Esophagus squamous epithelium (tissue), 5 donors: ENCODE results near the gene LYSMD3. TPM values are rescaled to one million over a fixed set of nuclear protein-coding genes. Genes with fewer than 3 reads are reported as not detected.
A peak's percentile ranks its signal among the peaks of the same experiment; 100 is the strongest.

ENCODE experiments used
- DNase-seq: peaks from one replicate; lab custom pipeline; 2025; lab: John Stamatoyannopoulos, UW
- H3K27ac ChIP-seq, 4 donors: fragments of 200-600 bp; sonication (generic); one replicate each; pipeline ENCODE4 v1.5.1; 2016 to 2019; ENCODE audit warnings: mild to moderate bottlenecking in 1 of 4
- H3K27me3 ChIP-seq, 4 donors: fragments of 200-600 bp; sonication (generic); 1 replicate in 3 of 4; 2 replicates in 1 of 4; pipeline versions ENCODE4 v1.5.1 to v1.6.0; 2017 to 2021; ENCODE audit warnings: antibody characterized with exemption in 1 of 4
- H3K36me3 ChIP-seq, 3 donors: fragments of 200-600 bp; sonication (generic); one replicate each; pipeline ENCODE4 v1.5.1; 2016 to 2019
- H3K4me1 ChIP-seq, 3 donors: fragments of 200-600 bp; sonication (generic); one replicate each; pipeline ENCODE4 v1.5.1; 2017 to 2019
- H3K4me3 ChIP-seq, 4 donors: fragments of 200-600 bp; sonication (generic); 1 replicate in 3 of 4; 2 replicates in 1 of 4; pipeline ENCODE4 v1.5.1; 2016 to 2019; ENCODE audit warnings: mild to moderate bottlenecking in 2 of 4, moderate library complexity in 1 of 4
- H3K9me3 ChIP-seq, 3 donors: fragments of 200-600 bp; sonication (generic); one replicate each; pipeline ENCODE4 v1.5.1; 2016 to 2019
- CTCF ChIP-seq, 6 experiments: fragments of 450-650 bp in 4 of 6; fragments of 200-600 bp in 2 of 6; sonication (generic) in 2 of 6; IDR thresholded peaks; one replicate each; pipeline ENCODE4 v1.5.1; 2016 to 2019; ENCODE audit warnings: antibody characterized with exemption in 6 of 6, mild to moderate bottlenecking in 4 of 6, moderate library complexity in 4 of 6
- POLR2A ChIP-seq, 4 donors: fragments of 450-650 bp; IDR thresholded peaks; one replicate each; pipeline ENCODE4 v1.6.1; 2017; ENCODE audit warnings: antibody characterized with exemption in 4 of 4, mild to moderate bottlenecking in 4 of 4, moderate library complexity in 3 of 4
- WGBS, 2 donors: methylation state at CpG; one replicate each; pipeline ENCODE4 v1.1.5; 2018; 5-methylcytosine and 5-hydroxymethylcytosine counted together
- intact Hi-C: fragments of 100-400 bp; cut with DNase I; formaldehyde crosslinking; loops from one replicate; pipeline ENCODE4 v1.15.0; 2022
- total RNA-seq, 4 donors: library from RNA; depleted of rRNA; stranded (reverse); fragments of >200 nt; gene quantifications; one replicate each; pipeline ENCODE4 v1.1.0, GENCODE V29; 2016
- donor health status: DM: yes; HTN: yes; CAD: no.

The LYSMD3 gene
- total RNA-seq, 4 donors from 2014 or later = 8.3 to 17.0 (median 14.2) TPM

DNA sequence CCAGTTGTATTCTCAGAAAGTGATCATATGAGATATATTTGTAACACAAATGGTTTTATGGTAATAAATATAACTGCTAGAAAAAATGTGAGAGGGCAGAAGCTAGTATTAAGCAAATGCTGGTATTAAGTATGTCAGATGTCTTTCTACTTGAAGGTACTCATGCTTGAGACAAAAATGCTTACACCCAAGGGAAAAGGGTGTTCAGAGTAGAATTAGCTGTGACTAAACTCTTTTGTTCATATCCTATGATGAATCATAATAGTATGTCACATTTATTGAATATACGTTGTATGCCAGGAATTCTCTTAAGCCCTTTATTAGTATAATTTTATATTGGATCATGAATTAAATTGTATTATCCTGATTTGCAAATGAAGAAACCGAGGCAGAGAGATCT lies 31.4 kb upstream of the LYSMD3 start:
- WGBS, 2 donors = 42 to 45% methylated on average over 2 of the region's 2 CpGs
- intact Hi-C loops = no loop called here
- H3K27me3 ChIP-seq = peaks cover 0 to 78% (median 3%) of the 10 kb centered on the region in 4 donors

DNA sequence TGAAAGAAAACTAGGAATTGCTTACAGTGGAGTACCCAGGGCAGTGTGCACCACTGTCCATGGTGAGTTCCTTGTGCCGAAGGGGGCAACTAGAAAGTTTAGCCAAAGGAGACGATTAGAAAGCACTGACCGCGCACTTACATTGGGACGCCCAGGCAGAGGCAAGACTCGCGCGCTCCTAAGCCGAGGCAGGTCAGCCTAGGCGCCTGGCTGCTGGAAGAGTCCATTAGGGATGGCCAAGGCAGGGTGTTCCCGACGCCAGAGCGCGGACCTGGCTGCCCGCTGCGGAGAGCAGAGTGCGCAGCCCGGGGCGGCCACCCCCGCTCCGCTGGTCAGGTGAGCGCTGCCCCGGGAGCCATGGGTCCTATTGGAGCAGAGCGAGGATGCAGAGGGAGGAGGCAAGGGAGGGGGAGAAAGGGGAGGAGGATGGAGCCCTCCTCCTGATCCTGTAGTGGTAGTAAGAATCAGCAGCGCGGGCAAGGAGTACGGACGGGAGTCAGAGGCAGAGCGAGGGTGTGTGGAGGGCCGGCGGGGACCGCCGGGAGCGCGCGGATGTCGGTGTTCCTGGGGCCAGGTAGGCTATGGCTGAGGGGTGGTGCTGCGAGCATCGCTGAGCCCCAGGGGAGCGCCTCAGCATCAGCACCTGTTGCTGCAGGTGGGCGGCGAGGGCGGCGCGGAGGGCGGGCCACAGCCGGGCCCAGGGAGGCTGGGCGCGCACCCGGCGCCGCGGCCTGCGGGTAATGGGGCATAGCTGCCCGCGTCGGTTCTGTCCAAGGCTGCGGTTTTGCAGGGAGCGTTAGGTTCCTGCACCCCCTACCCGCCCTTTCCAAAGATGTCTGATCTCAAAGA lies 29.2 kb upstream of the LYSMD3 start, which contains the start of gene ADGRV1:
TSS of gene ADGRV1 (plus strand) at position 454 of the 849 bp plus-strand sequence. CDS start at position 553, 99 bp downstream.
- no peak for DNase-seq
- Histone ChIP-seq H3K4me1 (peaks cover 7 to 16% (median 7%) of the 10 kb centered on the region in 3 donors), H3K27ac (no peak within 1 kb of the TSS), H3K4me3 (peak within 1 kb of the TSS; percentile 1 to 57 (median 34)), H3K36me3 (no peaks in the 10 kb centered on the region), H3K27me3 (peaks cover 0 to 98% (median 3%) of the 10 kb centered on the region in 4 donors), H3K9me3 (no peaks in the 10 kb centered on the region)
- WGBS, 2 donors = 0% methylated on average over 16 to 30 of the region's 60 CpGs
- TF ChIP-seq CTCF (IDR thresholded peaks at IDR 0.05) (no peak), POLR2A (IDR thresholded peaks at IDR 0.05) (no peak)
- intact Hi-C loops = no loop called here

More for the DNA sequence above, 31.4 kb upstream of the LYSMD3 start:
- DNase-seq = no peak
- Histone ChIP-seq H3K27ac (no peak overlapping the region), H3K9me3 (no peaks in the 10 kb centered on the region), H3K4me3 (no peak overlapping the region), H3K36me3 (no peaks in the 10 kb centered on the region), H3K4me1 (peaks cover 7 to 16% (median 7%) of the 10 kb centered on the region in 3 donors)
- TF ChIP-seq CTCF (IDR thresholded peaks at IDR 0.05) = no peak
- TF ChIP-seq POLR2A (IDR thresholded peaks at IDR 0.05) = no peak

- H3K9me3 ChIP-seq = no peaks in the 10 kb centered on the region
- H3K36me3 ChIP-seq = no peaks in the 10 kb centered on the region
- intact Hi-C loops = no loop called here
- peaks cover 0 to 98% (median 3%) of the 10 kb centered on the region in 4 donors for H3K27me3 ChIP-seq
- no peak for DNase-seq
- no peak overlapping the region for H3K27ac ChIP-seq
- no peak for TF ChIP-seq POLR2A (IDR thresholded peaks at IDR 0.05)
- TF ChIP-seq CTCF (IDR thresholded peaks at IDR 0.05) = no peak
- peaks cover 7 to 16% (median 7%) of the 10 kb centered on the region in 3 donors for H3K4me1 ChIP-seq
- 5 to 13% methylated on average over 3 of the region's 3 CpGs for WGBS, 2 donors
- peak overlapping the region; percentile 1 to 57 (median 34) for H3K4me3 ChIP-seq
Observed at GRCh38 chr5:90557871-90558270, 28.5 kb upstream of the LYSMD3 start.

- intact Hi-C loops = no loop called here
- DNase-seq = no peak
- WGBS, 2 donors = 16 to 21% methylated on average over 9 of the region's 9 CpGs
- Histone ChIP-seq H3K4me1 (peaks cover 7 to 16% (median 7%) of the 10 kb centered on the region in 3 donors), H3K4me3 (no peak overlapping the region), H3K9me3 (no peaks in the 10 kb centered on the region), H3K27ac (no peak overlapping the region), H3K36me3 (no peaks in the 10 kb centered on the region), H3K27me3 (peaks cover 0 to 99% (median 3%) of the 10 kb centered on the region in 4 donors)
- TF ChIP-seq CTCF (IDR thresholded peaks at IDR 0.05) = no peak
- TF ChIP-seq POLR2A (IDR thresholded peaks at IDR 0.05) = no peak
Observed at GRCh38 chr5:90557391-90557790, 28.0 kb upstream of the LYSMD3 start.

DNA sequence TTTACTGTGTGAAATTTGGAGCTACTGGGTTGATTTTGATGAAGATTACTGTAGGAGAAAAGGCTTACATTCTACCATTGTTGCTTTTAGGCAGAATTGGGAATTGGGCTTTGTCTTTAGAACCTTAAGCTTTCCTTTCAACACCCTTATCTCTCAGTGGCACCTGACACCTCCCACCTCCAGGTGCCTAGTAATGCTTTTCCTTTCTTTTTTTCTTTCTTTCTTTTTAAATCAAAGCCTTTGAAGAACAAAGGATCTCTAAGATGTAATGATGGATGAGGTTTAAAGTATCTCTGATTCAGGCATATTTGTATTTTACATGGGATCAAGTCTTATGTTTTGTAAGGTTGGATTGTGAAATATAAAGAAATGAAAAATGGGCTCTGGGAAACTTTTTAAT lies 26.3 kb upstream of the LYSMD3 start:
- H3K27me3 ChIP-seq = peaks cover 0 to 90% (median 3%) of the 10 kb centered on the region in 4 donors
- peaks cover 7 to 16% (median 7%) of the 10 kb centered on the region in 3 donors for H3K4me1 ChIP-seq
- H3K4me3 ChIP-seq = no peak overlapping the region
- no peak for DNase-seq
- no peak for TF ChIP-seq CTCF (IDR thresholded peaks at IDR 0.05)
- H3K36me3 ChIP-seq = no peaks in the 10 kb centered on the region
- H3K9me3 ChIP-seq = no peaks in the 10 kb centered on the region
- intact Hi-C loops = no loop called here
- no peak overlapping the region for H3K27ac ChIP-seq
